SK-N-MC (cell line): ENCODE measurements around the gene TTC34.

Experiments used
- EZH2 ChIP-seq: fragments of 200-600 bp; sonication (generic); IDR thresholded peaks from one replicate; pipeline ENCODE4 v1.6.1; 2017; ENCODE audit warnings: antibody characterized with exemption
- POLR2AphosphoS5 ChIP-seq: IDR thresholded peaks from 2 replicates; pipeline ENCODE4 v1.6.1; 2012; ENCODE audit warnings: mild to moderate bottlenecking, low read depth, low read length, borderline replicate concordance

GRCh38 chr1:2785631-2786328, 15.7 kb downstream of the TTC34 start:
- TF ChIP-seq EZH2 (no peak), POLR2AphosphoS5 (no peak)
